ENCODE measurements around the gene POR. TPM values are rescaled to one million over a fixed set of nuclear protein-coding genes. Genes with fewer than 3 reads are reported as not detected.
"Not testable (repeated sequence)": the region's sequence is repeated elsewhere in the genome, so short reads cannot be mapped to it uniquely, and the experiment has no call there.

The POR gene
- polyA plus RNA-seq (2013, experiment 1 of 2; ENCODE audit: insufficient read length): 36.9 TPM
- 38.7 TPM for polyA plus RNA-seq (2013, experiment 2 of 2; ENCODE audit: insufficient read length)

GRCh38 chr7:75914655-75915415, at the start of gene POR:
POR (plus strand) TSS chr7:75915155; CDS start chr7:75954002, 38,847 bp downstream.
- peak; percentile 93 for DNase-seq

- no peak for DNase-seq
Measured at GRCh38 chr7:75866114-75866488, 48.9 kb upstream of the POR start.

GRCh38 chr7:75866489-75867389, 48.2 kb upstream of the POR start:
- DNase-seq: peak; percentile 62

GRCh38 chr7:75867390-75867717, 47.6 kb upstream of the POR start:
- no peak for DNase-seq

- DNase-seq: no peak
Measured at GRCh38 chr7:75868153-75868552, 46.8 kb upstream of the POR start.

GRCh38 chr7:75869776-75870379, 45.1 kb upstream of the POR start:
- DNase-seq: peak; percentile 40

GRCh38 chr7:75870557-75871161, 44.3 kb upstream of the POR start:
- no peak for DNase-seq

GRCh38 chr7:75872073-75872782, 42.7 kb upstream of the POR start:
- DNase-seq: peak; percentile 22

- not testable (repeated sequence) for DNase-seq
Measured at GRCh38 chr7:75874180-75874579, 40.8 kb upstream of the POR start.

- DNase-seq: no peak
Measured at GRCh38 chr7:75875113-75876080, 39.6 kb upstream of the POR start.

- no peak for DNase-seq
Measured at GRCh38 chr7:75876126-75876881, 38.7 kb upstream of the POR start.

GRCh38 chr7:75878312-75878768, 36.6 kb upstream of the POR start:
- DNase-seq: no peak

GRCh38 chr7:75878769-75879611, 36.0 kb upstream of the POR start, which contains the start of gene RHBDD2:
RHBDD2 (plus strand) TSS chr7:75879034; CDS start chr7:75879083, 49 bp downstream.
- peak; percentile 93 for DNase-seq

- DNase-seq: peak; percentile 27
Measured at GRCh38 chr7:75879771-75880184, 35.2 kb upstream of the POR start.

- DNase-seq: no peak
Measured at GRCh38 chr7:75880242-75880641, 34.7 kb upstream of the POR start.

GRCh38 chr7:75881436-75882095, 33.4 kb upstream of the POR start:
- no peak for DNase-seq

- DNase-seq: not testable (repeated sequence)
Measured at GRCh38 chr7:75883265-75883824, 31.6 kb upstream of the POR start.

GRCh38 chr7:75884476-75884875, 30.5 kb upstream of the POR start:
- no peak for DNase-seq
